Memory B cell (primary cell): ENCODE measurements around the gene RIPK4.

Experiments
- ATAC-seq: fragments of 150-1000 bp; cut with Tn5 transposase; 2 replicates; pipeline ENCODE4 v1.10.0; 2021; ENCODE audit warnings: low read depth, mild to moderate bottlenecking, moderate library complexity
- DNase-seq, 2 donors: peaks; one replicate each; pipeline ENCODE4 v3.0.0; 2022; ENCODE audit warnings: low spot score in 2 of 2
- H3K27ac Mint-ChIP-seq: one replicate; pipeline ENCODE4 v1.8.0; 2022; ENCODE audit warnings: mild to moderate bottlenecking, moderate library complexity, mixed read lengths
- H3K27me3 Mint-ChIP-seq: one replicate; pipeline ENCODE4 v1.8.0; 2022; ENCODE audit warnings: mixed read lengths
- H3K36me3 Mint-ChIP-seq: one replicate; pipeline ENCODE4 v1.8.0; 2022; ENCODE audit warnings: mild to moderate bottlenecking, mixed read lengths
- H3K4me1 Mint-ChIP-seq: one replicate; pipeline ENCODE4 v1.8.0; 2022; ENCODE audit warnings: mixed read lengths
- H3K4me3 Mint-ChIP-seq: one replicate; pipeline ENCODE4 v1.8.0; 2022; ENCODE audit warnings: mild to moderate bottlenecking, moderate library complexity, mixed read lengths
- H3K9me3 Mint-ChIP-seq: one replicate; pipeline ENCODE4 v1.8.0; 2022; ENCODE audit warnings: mixed read lengths

RIPK4 gene

DNA sequence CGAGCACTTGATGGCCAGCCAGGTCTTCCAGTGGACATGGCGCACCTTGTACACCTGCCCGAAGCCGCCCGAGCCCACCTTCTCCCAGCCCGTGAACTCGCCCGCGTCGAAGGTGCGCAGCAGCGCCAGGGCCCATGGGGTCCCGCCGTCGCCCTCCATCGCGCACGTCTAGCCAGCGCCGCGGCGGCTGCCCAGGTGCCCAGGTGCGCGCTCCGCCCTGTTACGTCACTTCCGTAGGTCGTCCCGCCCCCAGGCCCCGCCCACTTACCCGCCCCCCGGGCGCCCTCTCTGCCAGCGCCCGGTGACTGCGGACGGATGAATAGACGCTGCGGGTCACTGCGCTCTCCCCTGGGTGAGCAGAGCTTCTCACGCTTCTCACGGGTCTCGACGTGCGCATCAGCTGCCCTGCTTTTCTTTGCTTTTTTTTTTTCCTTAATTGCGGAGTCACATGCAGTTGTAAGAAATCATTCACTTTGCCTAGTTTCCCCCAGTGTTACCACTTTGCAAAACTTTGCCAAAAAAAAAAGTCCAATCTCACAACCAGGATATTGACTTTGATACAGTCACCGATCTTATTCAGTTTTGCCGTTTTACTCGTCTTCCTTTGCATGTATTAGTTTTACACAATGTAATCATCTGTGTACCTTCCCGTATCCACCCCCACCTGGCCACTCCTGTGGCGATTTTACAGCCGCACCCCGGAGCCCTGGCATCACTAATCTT is at the start of gene RIPK4:
RIPK4 (minus strand) TSS at position 170 of the 723 bp plus-strand sequence; CDS start at position 159, 11 bp downstream.
- H3K4me3 Mint-ChIP-seq = peak within 1 kb of the TSS; percentile 55
- H3K4me1 Mint-ChIP-seq = peaks cover 17% of the 10 kb centered on the region
- no peak for DNase-seq
- peaks cover 4% of the 10 kb centered on the region for H3K36me3 Mint-ChIP-seq
- H3K9me3 Mint-ChIP-seq = peaks cover 2% of the 10 kb centered on the region
- peak within 1 kb of the TSS; percentile 61 for H3K27ac Mint-ChIP-seq
- peak; percentile 57 for ATAC-seq
- peaks cover 40% of the 10 kb centered on the region for H3K27me3 Mint-ChIP-seq

DNA sequence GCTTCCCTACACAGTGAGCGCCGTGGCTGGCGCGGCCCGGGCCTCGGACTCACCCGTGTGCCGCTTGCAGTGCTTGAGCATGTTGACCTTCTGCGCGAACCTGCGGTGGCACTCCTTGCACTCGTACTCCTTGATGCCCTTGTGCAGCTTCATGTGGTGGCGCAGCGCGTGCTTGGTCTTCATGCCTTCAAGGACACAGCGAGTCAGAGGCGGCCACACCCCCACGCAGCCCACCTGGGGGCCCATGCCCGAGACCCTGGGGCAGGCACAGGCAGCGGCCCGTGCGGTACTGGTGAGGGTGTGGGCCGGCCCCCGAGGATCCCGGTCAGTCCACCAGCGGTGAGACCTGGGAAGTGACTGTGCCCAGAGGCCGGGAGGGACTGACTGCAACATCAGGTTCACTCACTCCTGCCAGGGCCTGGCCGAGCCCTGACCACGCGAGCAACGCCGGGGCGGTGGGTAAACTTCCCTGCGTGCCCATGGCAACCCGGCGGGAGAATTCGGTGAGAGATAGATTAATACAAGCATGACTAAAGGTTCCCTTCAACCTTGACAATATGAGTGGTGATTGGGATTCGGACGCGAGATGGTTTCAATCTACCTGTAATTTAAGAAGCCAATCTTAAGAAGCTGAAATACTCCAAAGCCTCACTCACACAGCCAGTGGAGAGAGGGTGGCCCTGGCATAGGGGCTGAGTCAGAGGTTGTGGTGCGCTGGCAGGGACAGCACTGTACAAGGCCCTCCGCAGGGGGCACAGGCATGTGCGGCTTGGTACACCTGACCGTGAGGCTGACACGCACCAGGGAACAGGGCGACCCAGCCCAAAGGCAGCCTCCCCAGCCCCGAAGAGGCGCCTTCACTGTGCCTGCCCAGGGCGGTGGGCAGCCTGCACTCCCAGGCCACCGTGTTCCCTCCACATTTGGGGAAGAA is 49.1 kb upstream of the RIPK4 start:
- DNase-seq = no peak
- Mint-ChIP-seq H3K27ac (no peak overlapping the region), H3K36me3 (peaks cover 18% of the 10 kb centered on the region)

DNA sequence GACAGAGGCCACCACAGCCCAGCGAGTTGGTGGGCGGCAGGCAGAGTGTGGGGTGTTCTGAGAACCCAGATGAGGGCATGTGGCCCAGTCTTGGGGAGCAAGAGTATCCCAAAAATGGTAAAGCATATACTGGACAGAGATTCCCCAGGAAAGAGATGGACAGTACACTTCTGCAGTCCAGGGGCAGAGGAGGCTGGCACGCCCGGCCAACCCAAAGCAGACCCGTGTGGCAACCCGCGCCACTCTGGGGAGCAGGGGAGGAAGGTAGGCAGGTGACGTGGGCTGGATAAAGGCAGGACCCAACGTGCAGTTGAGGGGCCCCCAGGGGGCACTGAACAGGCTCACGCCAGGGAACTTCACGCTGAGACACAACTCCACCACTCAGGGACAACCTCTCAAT is 46.4 kb upstream of the RIPK4 start:
- H3K27me3 Mint-ChIP-seq = no peaks in the 10 kb centered on the region
- H3K9me3 Mint-ChIP-seq = no peaks in the 10 kb centered on the region
- DNase-seq = no peak
- peaks cover 27% of the 10 kb centered on the region for H3K36me3 Mint-ChIP-seq
- no peak overlapping the region for H3K4me3 Mint-ChIP-seq
- no peak for ATAC-seq
- H3K27ac Mint-ChIP-seq = no peak overlapping the region
- peaks cover 8% of the 10 kb centered on the region for H3K4me1 Mint-ChIP-seq

More for the DNA sequence above, 49.1 kb upstream of the RIPK4 start:
- Mint-ChIP-seq H3K27me3 (no peaks in the 10 kb centered on the region), H3K9me3 (no peaks in the 10 kb centered on the region), H3K4me1 (peaks cover 8% of the 10 kb centered on the region), H3K4me3 (no peak overlapping the region)
- ATAC-seq = no peak

DNA sequence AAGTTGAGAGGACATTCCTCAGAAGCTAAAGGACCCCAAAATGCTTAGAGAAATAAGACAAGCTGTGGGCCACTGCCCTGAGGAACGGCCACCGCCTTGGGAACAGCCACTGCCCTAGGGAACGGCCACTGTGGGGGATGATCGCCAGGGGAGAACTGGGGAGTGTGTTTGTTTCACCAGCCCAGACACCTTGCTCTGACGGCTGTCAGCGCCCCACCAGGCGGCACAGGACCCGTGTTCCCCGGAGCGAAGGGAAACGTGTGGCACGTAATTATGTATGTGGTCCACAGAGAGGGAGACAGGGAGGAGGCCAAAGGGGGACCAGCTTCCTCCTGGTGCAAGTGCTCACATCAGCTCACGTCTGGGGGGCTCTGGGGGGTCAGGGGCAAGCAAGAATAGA is 45.8 kb upstream of the RIPK4 start:
- H3K4me3 Mint-ChIP-seq = no peak overlapping the region
- DNase-seq (no peak), ATAC-seq (no peak)
- peaks cover 8% of the 10 kb centered on the region for H3K4me1 Mint-ChIP-seq
- H3K36me3 Mint-ChIP-seq = peaks cover 30% of the 10 kb centered on the region
- H3K9me3 Mint-ChIP-seq = no peaks in the 10 kb centered on the region
- H3K27me3 Mint-ChIP-seq = no peaks in the 10 kb centered on the region
- no peak overlapping the region for H3K27ac Mint-ChIP-seq

DNA sequence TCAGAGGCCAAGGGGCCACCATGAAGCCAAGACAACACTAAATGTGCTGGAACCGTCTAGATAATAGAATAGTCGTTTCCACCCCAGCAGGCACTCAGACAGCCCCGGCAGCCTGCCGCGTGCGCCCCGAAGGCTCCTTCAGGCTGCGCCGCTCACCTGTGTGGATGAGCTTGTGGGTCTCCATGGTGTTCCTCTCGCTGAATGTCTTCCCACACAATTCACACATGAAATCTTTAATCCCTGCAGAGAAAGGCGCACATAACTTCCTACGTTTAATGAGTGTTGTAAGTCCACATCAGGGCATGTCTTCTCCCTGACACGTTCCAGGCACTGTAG is 43.7 kb upstream of the RIPK4 start:
- Mint-ChIP-seq H3K9me3 (peaks cover 4% of the 10 kb centered on the region), H3K27me3 (no peaks in the 10 kb centered on the region), H3K27ac (no peak overlapping the region), H3K4me1 (peaks cover 8% of the 10 kb centered on the region), H3K4me3 (no peak overlapping the region), H3K36me3 (peaks cover 41% of the 10 kb centered on the region)
- no peak for ATAC-seq
- DNase-seq = no peak

DNA sequence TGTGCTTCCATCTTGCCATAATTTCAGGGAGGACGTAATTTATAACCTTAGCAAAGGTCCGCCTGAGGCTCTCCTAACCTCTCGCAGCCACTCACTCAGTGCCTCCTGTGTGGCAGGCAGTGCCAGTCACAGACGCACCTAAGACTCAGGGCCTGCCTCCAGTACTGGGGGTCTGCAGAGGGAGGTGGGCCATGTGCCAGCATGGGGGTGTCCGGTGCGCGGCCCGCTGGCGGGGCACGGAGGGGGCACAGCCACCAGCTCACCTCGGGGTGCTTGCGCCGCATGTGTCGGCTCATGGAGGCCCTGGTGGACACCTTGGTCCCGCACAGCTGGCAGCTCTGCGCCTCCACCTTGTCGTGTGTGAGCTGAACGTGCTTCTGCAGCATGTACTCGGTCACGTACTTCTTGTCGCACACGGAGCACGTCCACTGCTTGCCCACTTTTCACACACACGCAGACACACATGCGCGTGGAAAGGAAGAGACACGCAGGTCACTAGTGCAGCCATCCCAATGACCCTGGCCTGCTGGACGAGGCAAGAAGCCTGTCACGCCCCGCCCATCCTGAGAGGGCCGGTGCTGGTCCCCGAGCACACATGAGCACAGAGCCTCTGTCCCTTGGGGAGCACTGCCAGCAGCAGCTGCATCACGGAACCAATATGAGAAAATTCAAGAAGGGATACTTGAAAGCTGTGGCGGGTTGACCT is 43.2 kb upstream of the RIPK4 start:
- H3K27ac Mint-ChIP-seq = no peak overlapping the region
- peaks cover 9% of the 10 kb centered on the region for H3K4me1 Mint-ChIP-seq
- H3K27me3 Mint-ChIP-seq = no peaks in the 10 kb centered on the region
- no peak for DNase-seq
- peaks cover 41% of the 10 kb centered on the region for H3K36me3 Mint-ChIP-seq
- no peak overlapping the region for H3K4me3 Mint-ChIP-seq
- peaks cover 4% of the 10 kb centered on the region for H3K9me3 Mint-ChIP-seq
- no peak for ATAC-seq

DNA sequence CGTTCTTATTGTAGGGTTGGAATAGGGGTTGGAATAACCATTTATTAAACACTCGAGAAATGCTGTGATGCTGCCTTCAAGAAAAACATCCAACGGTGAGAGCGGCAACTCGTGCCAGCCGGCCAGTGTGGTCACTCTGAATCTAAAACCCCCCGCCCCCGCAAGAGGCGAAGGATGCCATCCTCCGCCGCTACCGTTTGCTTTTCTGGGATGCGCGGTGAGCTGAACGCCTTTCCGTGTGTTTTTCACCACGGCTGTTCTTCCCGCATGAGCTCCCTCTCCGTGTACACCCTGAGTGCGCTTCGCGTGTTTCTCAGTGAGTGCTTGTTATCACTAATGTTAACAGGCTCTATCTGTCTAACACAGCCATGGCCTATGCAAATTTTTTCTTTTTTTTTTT is 42.0 kb upstream of the RIPK4 start:
- ATAC-seq (no peak), DNase-seq (no peak)
- Mint-ChIP-seq H3K27me3 (no peaks in the 10 kb centered on the region), H3K27ac (no peak overlapping the region), H3K36me3 (peaks cover 41% of the 10 kb centered on the region), H3K4me1 (peaks cover 9% of the 10 kb centered on the region), H3K9me3 (peaks cover 4% of the 10 kb centered on the region), H3K4me3 (no peak overlapping the region)

DNA sequence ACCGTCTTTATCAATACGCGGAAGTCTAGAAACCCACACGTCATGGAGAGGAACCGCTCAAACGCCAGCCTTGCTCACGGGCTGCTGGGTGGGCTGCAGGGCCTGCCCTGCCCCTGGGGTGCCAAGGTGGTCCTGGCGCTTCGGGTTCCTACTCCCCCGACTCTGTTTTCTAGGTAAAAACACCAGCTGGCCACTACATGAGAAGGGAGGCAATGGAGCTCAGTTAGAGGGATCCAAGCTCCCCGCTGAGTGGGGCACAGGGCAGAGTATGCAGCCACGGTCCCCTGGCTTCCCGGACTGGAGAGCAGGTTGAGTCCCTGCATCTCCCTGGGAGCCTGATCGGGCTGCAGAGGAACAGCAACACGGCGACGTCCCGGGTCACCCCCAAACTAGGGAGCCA is 41.2 kb upstream of the RIPK4 start:
- DNase-seq = no peak
- no peaks in the 10 kb centered on the region for H3K27me3 Mint-ChIP-seq
- peaks cover 39% of the 10 kb centered on the region for H3K36me3 Mint-ChIP-seq
- no peak overlapping the region for H3K4me3 Mint-ChIP-seq
- H3K9me3 Mint-ChIP-seq = peaks cover 4% of the 10 kb centered on the region
- H3K4me1 Mint-ChIP-seq = peaks cover 9% of the 10 kb centered on the region
- no peak for ATAC-seq
- no peak overlapping the region for H3K27ac Mint-ChIP-seq

DNA sequence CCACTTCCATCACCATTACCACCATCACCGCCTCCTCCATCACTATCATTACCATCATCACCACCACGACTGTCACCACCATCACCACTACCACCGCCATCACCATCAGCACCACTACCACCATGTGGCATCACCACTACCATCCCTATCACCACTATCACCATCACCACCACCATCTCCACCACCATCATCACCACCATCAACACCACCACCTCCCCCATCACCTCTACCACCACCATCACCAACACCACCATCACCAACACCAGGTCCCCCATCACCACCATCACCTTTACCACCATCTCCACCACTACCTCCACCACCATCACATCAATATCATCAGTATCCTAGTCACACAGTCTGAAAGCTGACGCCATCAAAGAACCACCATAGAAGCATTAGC is 39.9 kb upstream of the RIPK4 start:
- peaks cover 4% of the 10 kb centered on the region for H3K9me3 Mint-ChIP-seq
- H3K36me3 Mint-ChIP-seq = peaks cover 39% of the 10 kb centered on the region
- H3K4me1 Mint-ChIP-seq = peaks cover 9% of the 10 kb centered on the region
- ATAC-seq (no peak), DNase-seq (no peak)
- H3K27me3 Mint-ChIP-seq = no peaks in the 10 kb centered on the region
- no peak overlapping the region for H3K4me3 Mint-ChIP-seq
- peak overlapping the region; percentile 46 for H3K27ac Mint-ChIP-seq

DNA sequence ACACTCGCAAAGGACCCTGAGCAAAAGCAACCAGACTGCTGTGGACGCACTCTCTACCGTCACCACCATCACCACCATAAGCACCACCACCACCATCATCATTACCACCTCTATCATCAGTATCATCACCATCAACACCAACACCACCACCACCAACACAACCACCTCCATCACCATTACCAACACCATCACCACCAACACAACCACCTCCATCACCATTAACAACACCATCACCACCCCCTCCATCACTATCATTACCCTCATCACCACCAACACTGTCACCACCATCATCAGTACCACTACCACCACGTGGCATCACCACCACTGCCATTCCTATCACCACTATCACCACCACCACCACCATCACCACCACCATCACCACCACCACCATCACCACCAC is 38.8 kb upstream of the RIPK4 start:
- H3K36me3 Mint-ChIP-seq = peaks cover 36% of the 10 kb centered on the region
- DNase-seq (no peak), ATAC-seq (no peak)
- no peaks in the 10 kb centered on the region for H3K27me3 Mint-ChIP-seq
- no peak overlapping the region for H3K4me3 Mint-ChIP-seq
- H3K9me3 Mint-ChIP-seq = peaks cover 4% of the 10 kb centered on the region
- H3K4me1 Mint-ChIP-seq = peaks cover 9% of the 10 kb centered on the region
- no peak overlapping the region for H3K27ac Mint-ChIP-seq

DNA sequence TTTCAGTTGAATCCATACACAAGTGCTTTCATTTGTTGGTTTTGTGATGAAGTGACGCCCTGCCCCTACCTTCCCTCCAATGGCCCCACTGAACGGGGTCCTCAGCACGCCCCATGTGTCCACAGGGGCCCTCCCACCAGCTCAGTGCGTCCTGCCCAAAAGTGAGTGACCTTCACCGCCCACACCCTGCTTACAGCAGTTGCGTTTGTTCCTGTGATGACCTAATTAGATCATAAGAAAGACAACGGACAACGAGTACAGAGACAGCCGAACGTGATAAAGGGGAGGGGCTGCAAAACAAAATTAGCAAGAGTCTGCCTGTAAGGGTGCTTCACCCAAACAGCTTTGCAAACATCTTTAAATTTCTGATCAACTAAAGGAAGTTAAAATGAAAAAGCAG is 38.2 kb upstream of the RIPK4 start:
- ATAC-seq = no peak
- H3K36me3 Mint-ChIP-seq = peaks cover 35% of the 10 kb centered on the region
- no peaks in the 10 kb centered on the region for H3K27me3 Mint-ChIP-seq
- H3K9me3 Mint-ChIP-seq = peaks cover 4% of the 10 kb centered on the region
- peaks cover 9% of the 10 kb centered on the region for H3K4me1 Mint-ChIP-seq
- no peak overlapping the region for H3K4me3 Mint-ChIP-seq
- no peak overlapping the region for H3K27ac Mint-ChIP-seq
- DNase-seq = no peak

DNA sequence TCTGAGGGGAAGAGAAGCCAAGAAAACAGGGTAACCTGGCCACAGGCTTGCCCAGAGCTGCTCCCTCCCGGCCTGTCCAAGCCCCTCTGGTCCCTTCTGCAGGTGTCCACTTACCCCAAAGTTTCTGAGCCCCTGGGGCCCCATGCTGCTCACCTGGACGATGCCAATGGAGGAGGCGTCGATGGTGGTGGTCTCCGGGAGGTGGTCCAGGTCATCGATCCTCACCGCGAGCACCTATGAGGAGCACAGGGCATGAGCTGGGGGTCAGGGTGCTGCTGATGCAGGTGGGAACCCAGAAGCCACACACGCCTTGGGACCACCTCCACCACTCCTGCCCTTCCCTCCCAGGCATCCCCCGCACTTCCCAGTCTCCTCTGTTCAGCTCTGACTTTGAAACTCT is 37.5 kb upstream of the RIPK4 start:
- no peak for ATAC-seq
- Mint-ChIP-seq H3K27ac (no peak overlapping the region), H3K36me3 (peaks cover 32% of the 10 kb centered on the region), H3K4me1 (peaks cover 9% of the 10 kb centered on the region), H3K4me3 (no peak overlapping the region), H3K27me3 (no peaks in the 10 kb centered on the region), H3K9me3 (peaks cover 4% of the 10 kb centered on the region)
- DNase-seq = no peak

DNA sequence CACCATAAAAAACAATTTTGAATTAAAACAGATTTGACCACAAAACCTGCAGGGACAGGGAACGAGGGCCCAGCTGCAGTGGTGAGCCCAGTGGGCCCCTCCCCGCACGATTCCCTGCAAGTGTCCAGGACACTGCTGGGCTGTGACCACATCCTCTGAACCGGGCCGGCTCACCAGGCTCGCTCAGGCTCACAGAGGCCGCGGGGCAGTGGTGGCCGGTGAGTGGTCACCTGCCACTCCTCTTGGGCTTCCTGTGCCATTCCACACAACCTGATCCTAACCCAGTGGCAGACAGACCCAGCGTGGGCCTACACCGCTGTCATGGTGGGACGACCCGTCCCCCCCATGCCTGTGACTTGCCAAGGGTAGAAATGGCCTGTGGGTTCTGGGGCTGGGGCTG is 36.5 kb upstream of the RIPK4 start:
- DNase-seq = no peak
- Mint-ChIP-seq H3K9me3 (peaks cover 4% of the 10 kb centered on the region), H3K27me3 (no peaks in the 10 kb centered on the region), H3K4me3 (no peak overlapping the region), H3K36me3 (peaks cover 29% of the 10 kb centered on the region), H3K27ac (no peak overlapping the region), H3K4me1 (peaks cover 9% of the 10 kb centered on the region)
- ATAC-seq = no peak

DNA sequence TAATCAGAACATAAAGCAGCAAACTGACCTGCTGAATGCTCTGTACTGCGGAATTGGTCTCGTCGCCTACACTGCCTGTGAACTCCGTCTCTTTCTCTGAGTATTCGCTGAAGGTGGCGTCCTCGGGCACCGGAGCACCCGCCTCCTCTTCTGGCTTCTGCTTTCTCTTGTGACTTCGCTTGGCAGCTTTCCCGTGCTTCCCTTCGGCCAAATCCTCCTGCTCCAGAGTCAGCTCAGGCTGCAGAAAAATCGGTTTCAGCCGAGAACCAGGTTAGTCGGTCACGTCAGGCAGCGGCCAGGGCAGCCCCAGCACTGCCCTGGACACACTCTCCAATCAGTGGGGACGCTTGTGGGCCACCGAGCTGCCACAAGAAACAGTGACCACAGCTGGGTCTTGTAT is 35.8 kb upstream of the RIPK4 start:
- peaks cover 4% of the 10 kb centered on the region for H3K9me3 Mint-ChIP-seq
- peaks cover 29% of the 10 kb centered on the region for H3K36me3 Mint-ChIP-seq
- DNase-seq = no peak
- H3K27ac Mint-ChIP-seq = no peak overlapping the region
- peaks cover 9% of the 10 kb centered on the region for H3K4me1 Mint-ChIP-seq
- no peak for ATAC-seq
- H3K4me3 Mint-ChIP-seq = no peak overlapping the region
- no peaks in the 10 kb centered on the region for H3K27me3 Mint-ChIP-seq
